ENCODE data around the gene RPL5.

- TF ChIP-seq CTCF (IDR thresholded peaks at IDR 0.05) = no peak
- TF ChIP-seq POLR2A (IDR thresholded peaks at IDR 0.05) = no peak
Measured at GRCh38 chr1:92886886-92887419, 55.1 kb downstream of the RPL5 start.

Measured in lower leg skin (tissue), 3 donors.